Measurements from ENCODE around the gene DEDD. TPM values are rescaled to one million over a fixed set of nuclear protein-coding genes. Genes with fewer than 3 reads are reported as not detected.
A peak's percentile ranks its signal among the peaks of the same experiment; 100 is the strongest.

Gene DEDD
- total and polyA plus RNA-seq, 10 of the 15 experiments (the other 5 are each of a cell fraction or from before 2014, with no cell fraction given): 13.6 to 33.9 (median 30.3) TPM

DNA sequence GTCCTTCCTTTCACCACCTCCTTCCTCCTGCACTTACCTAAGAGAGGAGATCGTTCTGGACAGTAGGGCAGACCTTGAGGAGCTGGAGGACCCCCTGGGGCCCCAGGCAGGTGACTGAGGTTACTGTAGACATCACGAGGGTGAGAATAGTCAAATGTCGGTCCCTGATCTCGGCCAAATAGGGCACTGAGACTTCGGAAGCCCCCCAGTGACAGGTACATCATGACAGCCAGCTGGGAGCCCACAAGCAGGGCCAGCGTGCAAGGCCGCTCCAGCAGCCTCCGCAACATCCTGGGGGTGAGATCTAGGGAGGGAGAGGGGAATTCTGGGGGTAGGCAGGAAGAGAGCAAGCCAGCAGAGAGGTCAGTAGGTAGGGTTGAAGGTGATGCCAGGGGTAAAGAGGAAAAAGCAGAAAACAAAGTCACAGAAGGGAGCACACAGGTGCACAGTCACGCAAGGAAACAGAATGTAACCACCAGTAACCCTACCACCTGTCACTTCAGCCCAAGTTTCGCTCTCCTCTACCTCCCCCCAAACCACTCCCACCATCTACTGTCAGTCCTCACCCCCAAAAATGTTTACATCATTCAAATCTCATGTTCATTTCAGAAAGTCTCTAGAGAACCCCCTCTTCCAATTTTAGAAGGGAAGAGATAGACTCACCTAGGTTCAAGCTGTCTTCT lies 43.4 kb upstream of the DEDD start:
- POLR2A ChIA-PET: interaction anchor here (1.0 to 1.9 kb wide), 4 partner anchors 10 to 27 kb away, joined by 3 to 14 read pairs (median 8); partner anchors contain the start of genes NDUFS2 and PPOX
- in situ Hi-C loops (cut with MboI) (no loop called here), intact Hi-C loops (cut with micrococcal nuclease; ENCODE audit: unreplicated experiment) (no loop called here)
- no peaks in the 10 kb centered on the region for H3K9me3 ChIP-seq (replicated peaks; ENCODE audit: control insufficient read depth, insufficient read depth, low read length)
- DNase-seq (ENCODE audit: low read depth, low spot score) (no peak), ATAC-seq (peak; percentile 40), FAIRE-seq (peak; percentile 59)
- peak overlapping the region; percentile 87 for H3K4me2 ChIP-seq (ENCODE audit: control insufficient read depth, insufficient read depth)
- H3K27ac ChIP-seq (ENCODE audit: control insufficient read depth, insufficient read depth): peak overlapping the region; percentile 87
- H2AFZ ChIP-seq (ENCODE audit: control insufficient read depth, low read depth, low read length): no peak overlapping the region
- 72% methylated on average over 10 of the region's 10 CpGs for WGBS (ENCODE audit: insufficient coverage, insufficient replicate concordance, low lambda C conversion rate, missing lambda C conversion rate)
- TF ChIP-seq HDGF (IDR thresholded peaks at IDR 0.05) (0 out of 2 replicates have a peak, but pooled peaks have one; percentile 28), HDAC2 (IDR thresholded peaks at IDR 0.05) (no peak), EED (IDR thresholded peaks at IDR 0.05; ENCODE audit: low read depth) (peak; percentile 36; the same call in 1 of the 2 replicates), ZNF274 (IDR thresholded peaks at IDR 0.05; ENCODE audit: insufficient read depth, insufficient read length) (no peak), NR2C2 (IDR thresholded peaks at IDR 0.05; ENCODE audit: borderline replicate concordance, control insufficient read depth, insufficient read length, low read depth) (no peak), TCF7 (IDR thresholded peaks at IDR 0.05; ENCODE audit: borderline replicate concordance) (no peak), SUPT20H (IDR thresholded peaks at IDR 0.05; ENCODE audit: borderline replicate concordance, control insufficient read depth, low read depth, low read length) (no peak), BMI1 (IDR thresholded peaks at IDR 0.05; ENCODE audit: borderline replicate concordance) (no peak), RFX5 (IDR thresholded peaks at IDR 0.05; ENCODE audit: low read depth, low read length) (no peak), BACH1 (IDR thresholded peaks at IDR 0.05; ENCODE audit: borderline replicate concordance) (no peak), FOXM1 (IDR thresholded peaks at IDR 0.05; ENCODE audit: low read depth, low read length) (no peak), DPF2 (IDR thresholded peaks at IDR 0.05) (no peak), TCF3 (IDR thresholded peaks at IDR 0.05; ENCODE audit: borderline replicate concordance, insufficient read depth, low read depth, low read length) (peak; percentile 73; the same call in 1 of the 2 replicates), RUNX3 (IDR thresholded peaks at IDR 0.05; ENCODE audit: low read length) (peak; percentile 57; the same call in 1 of the 2 replicates), BCL11A (IDR thresholded peaks at IDR 0.05; ENCODE audit: low read depth, low read length) (0 out of 2 replicates have a peak, but pooled peaks have one; percentile 6), ATF7 (IDR thresholded peaks at IDR 0.05; ENCODE audit: low read depth) (no peak), PAX5 (IDR thresholded peaks at IDR 0.05; ENCODE audit: borderline replicate concordance, low read depth, low read length) (0 out of 2 replicates have a peak, but pooled peaks have one; percentile 22), TCF12 (IDR thresholded peaks at IDR 0.05; ENCODE audit: low read depth, low read length) (peak; percentile 77), ZNF24 (IDR thresholded peaks at IDR 0.05) (no peak), JUND (IDR thresholded peaks at IDR 0.05; ENCODE audit: low read depth, low read length) (no peak)
- TF ChIP-seq, protein P1, sequence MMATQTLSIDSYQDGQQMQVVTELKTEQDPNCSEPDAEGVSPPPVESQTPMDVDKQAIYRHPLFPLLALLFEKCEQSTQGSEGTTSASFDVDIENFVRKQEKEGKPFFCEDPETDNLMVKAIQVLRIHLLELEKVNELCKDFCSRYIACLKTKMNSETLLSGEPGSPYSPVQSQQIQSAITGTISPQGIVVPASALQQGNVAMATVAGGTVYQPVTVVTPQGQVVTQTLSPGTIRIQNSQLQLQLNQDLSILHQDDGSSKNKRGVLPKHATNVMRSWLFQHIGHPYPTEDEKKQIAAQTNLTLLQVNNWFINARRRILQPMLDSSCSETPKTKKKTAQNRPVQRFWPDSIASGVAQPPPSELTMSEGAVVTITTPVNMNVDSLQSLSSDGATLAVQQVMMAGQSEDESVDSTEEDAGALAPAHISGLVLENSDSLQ (IDR thresholded peaks at IDR 0.05): peak; percentile 38
- TF ChIP-seq, protein P2, sequence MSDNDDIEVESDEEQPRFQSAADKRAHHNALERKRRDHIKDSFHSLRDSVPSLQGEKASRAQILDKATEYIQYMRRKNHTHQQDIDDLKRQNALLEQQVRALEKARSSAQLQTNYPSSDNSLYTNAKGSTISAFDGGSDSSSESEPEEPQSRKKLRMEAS (IDR thresholded peaks at IDR 0.05; ENCODE audit: low read depth, low read length): no peak
- SMC1A ChIA-PET (ENCODE audit: uncharacterized antibody, unreplicated experiment): interaction anchor here (1.1 to 1.9 kb wide), 4 partner anchors 10 to 209 kb away, joined by 3 to 10 read pairs (median 4); partner anchors contain the start of gene PPOX
- CTCF ChIA-PET: interaction anchor here (1.0 to 3.7 kb wide), 5 partner anchors 10 to 207 kb away, joined by 3 to 44 read pairs (median 8); partner anchors contain the start of genes PPOX and TOMM40L
- H3K4me3 ChIP-seq: peak overlapping the region; percentile 90
- H3K4me1 ChIP-seq (ENCODE audit: control insufficient read depth, insufficient read depth, low read length): peaks cover 23% of the 10 kb centered on the region
- peak overlapping the region; percentile 69 for H3K9ac ChIP-seq (ENCODE audit: control insufficient read depth, insufficient read depth, low read length)
- peaks cover 12 to 30% of the 10 kb centered on the region in 2 experiments for H3K36me3 ChIP-seq (ENCODE audit: control insufficient read depth in 2 of 2, insufficient read depth in 2 of 2, low read length in 1 of 2)
- BruUV-seq (replicated peaks): no TSS peak
- H4K20me1 ChIP-seq (ENCODE audit: control insufficient read depth, insufficient read depth): no peaks in the 10 kb centered on the region
- peaks cover 23% of the 10 kb centered on the region for H3K79me2 ChIP-seq (ENCODE audit: control insufficient read depth, insufficient read depth, low read length)
- RAD21 ChIA-PET (ENCODE audit: unreplicated experiment): interaction anchor here (0.8 to 2.9 kb wide), 3 partner anchors 10 to 50 kb away, joined by 3 to 21 read pairs (median 10); partner anchors contain the start of genes NDUFS2, PPOX and TOMM40L
- H3K27me3 ChIP-seq (replicated peaks in 1 of 2; ENCODE audit: control insufficient read depth in 2 of 2, insufficient read depth in 2 of 2, low read length in 1 of 2): no peaks in the 10 kb centered on the region

Data from GM12878 (cell line).